ENCODE results near the gene ZNF334.

GRCh38 chr20:46543033-46543432 is 29.7 kb upstream of the ZNF334 start:
- TF ChIP-seq CTCF (IDR thresholded peaks at IDR 0.05) (no peak), POLR2A (IDR thresholded peaks at IDR 0.05) (no peak)
